HG03565 (cell line): ENCODE results near the gene TRIM39.
"Not testable (repeated sequence)": the region's sequence is repeated elsewhere in the genome, so short reads cannot be mapped to it uniquely, and the experiment has no call there.

Experiments used
- ATAC-seq: cut with Tn5 transposase; IDR thresholded peaks from one replicate; pipeline ENCODE4 v1.9.1; 2021; ENCODE audit warnings: mild to moderate bottlenecking, moderate library complexity; ENCODE audit not compliant: unreplicated experiment

TRIM39 gene

GRCh38 chr6:30359276-30359675 lies 32.5 kb downstream of the TRIM39 start:
- ATAC-seq: no peak

GRCh38 chr6:30360139-30360538 lies 33.4 kb downstream of the TRIM39 start:
- no peak for ATAC-seq

- no peak for ATAC-seq
These were observed 34.9 kb downstream of the TRIM39 start for GRCh38 chr6:30361661-30362060.

- ATAC-seq: no peak
These were observed 36.7 kb downstream of the TRIM39 start for GRCh38 chr6:30363459-30363858.

- ATAC-seq: no peak
These were observed 37.9 kb downstream of the TRIM39 start for GRCh38 chr6:30364591-30364990.

- ATAC-seq: not testable (repeated sequence)
These were observed 42.6 kb downstream of the TRIM39 start for GRCh38 chr6:30369280-30369679.

- no peak for ATAC-seq
These were observed 51.7 kb downstream of the TRIM39 start for GRCh38 chr6:30378290-30378937.

GRCh38 chr6:30380464-30380863 lies 53.7 kb downstream of the TRIM39 start:
- ATAC-seq: no peak

- no peak for ATAC-seq
These were observed 59.4 kb downstream of the TRIM39 start for GRCh38 chr6:30386166-30386565.

- ATAC-seq: no peak
These were observed 64.5 kb downstream of the TRIM39 start for GRCh38 chr6:30391240-30391639.
